ENCODE measurements around the gene POLR2J3.
"Not testable (repeated sequence)": the region's sequence is repeated elsewhere in the genome, so short reads cannot be mapped to it uniquely, and the experiment has no call there.

POLR2J3 gene

GRCh38 chr7:102611675-102612325 is 39.4 kb upstream of the POLR2J3 start:
- H3K9me2 ChIP-seq (replicated peaks; ENCODE audit: control insufficient read depth, low read length); H3F3A ChIP-seq (ENCODE audit: control insufficient read depth, insufficient read depth); H3K4me3 ChIP-seq (ENCODE audit: low read length); H3K79me2 ChIP-seq (ENCODE audit: control insufficient read depth, low read length); H3K36me3 ChIP-seq (ENCODE audit: control insufficient read depth, low read length); H3K27ac ChIP-seq (ENCODE audit: low read depth, low read length); H3K4me2 ChIP-seq (ENCODE audit: low read length); H3K9me3 ChIP-seq (ENCODE audit: control insufficient read depth, insufficient read depth, low read length); H3K27me3 ChIP-seq (ENCODE audit: control insufficient read depth, low read length); H4K20me1 ChIP-seq (ENCODE audit: control insufficient read depth, insufficient read depth, low read depth, low read length): not testable (repeated sequence)
- H3K4me1 ChIP-seq (ENCODE audit: control insufficient read depth, low read length): peaks cover 11% of the 10 kb centered on the region

- H3K27ac ChIP-seq (ENCODE audit: low read depth, low read length); H3K9me3 ChIP-seq (ENCODE audit: control insufficient read depth, insufficient read depth, low read length); H3K79me2 ChIP-seq (ENCODE audit: control insufficient read depth, low read length); H4K20me1 ChIP-seq (ENCODE audit: control insufficient read depth, insufficient read depth, low read depth, low read length); H3F3A ChIP-seq (ENCODE audit: control insufficient read depth, insufficient read depth); H3K4me2 ChIP-seq (ENCODE audit: low read length); H3K4me3 ChIP-seq (ENCODE audit: low read length); H3K9me2 ChIP-seq (replicated peaks; ENCODE audit: control insufficient read depth, low read length); H3K36me3 ChIP-seq (ENCODE audit: control insufficient read depth, low read length); H3K27me3 ChIP-seq (ENCODE audit: control insufficient read depth, low read length): not testable (repeated sequence)
- peaks cover 11% of the 10 kb centered on the region for H3K4me1 ChIP-seq (ENCODE audit: control insufficient read depth, low read length)
Observed at GRCh38 chr7:102611013-102611674, 38.8 kb upstream of the POLR2J3 start.

DNA sequence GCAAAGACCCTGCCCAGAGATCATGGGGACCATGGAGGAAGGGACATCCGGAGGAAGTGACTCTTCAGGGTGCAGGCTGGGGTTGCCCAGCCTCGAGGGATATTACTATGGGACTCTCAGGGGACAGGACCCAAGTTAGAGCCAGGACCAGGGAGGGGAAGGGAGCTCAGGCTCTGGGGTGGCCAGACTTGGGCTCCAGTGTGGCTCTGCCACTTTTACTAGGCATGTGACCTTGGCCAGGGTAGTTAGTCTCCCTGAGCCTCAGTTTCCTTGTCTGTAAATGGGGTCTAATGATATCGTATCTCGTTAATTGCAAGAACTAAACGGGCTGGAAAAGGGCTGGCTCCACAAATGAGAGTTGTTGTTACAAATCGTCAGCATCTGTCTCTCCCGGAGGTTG is 38.1 kb upstream of the POLR2J3 start:
- peaks cover 11% of the 10 kb centered on the region for H3K4me1 ChIP-seq (ENCODE audit: control insufficient read depth, low read length)
- not testable (repeated sequence) for H3K9me2 ChIP-seq (replicated peaks; ENCODE audit: control insufficient read depth, low read length); H4K20me1 ChIP-seq (ENCODE audit: control insufficient read depth, insufficient read depth, low read depth, low read length); H3K27ac ChIP-seq (ENCODE audit: low read depth, low read length); H3K4me2 ChIP-seq (ENCODE audit: low read length); H3K4me3 ChIP-seq (ENCODE audit: low read length); H3F3A ChIP-seq (ENCODE audit: control insufficient read depth, insufficient read depth); H3K36me3 ChIP-seq (ENCODE audit: control insufficient read depth, low read length); H3K27me3 ChIP-seq (ENCODE audit: control insufficient read depth, low read length); H3K79me2 ChIP-seq (ENCODE audit: control insufficient read depth, low read length); H3K9me3 ChIP-seq (ENCODE audit: control insufficient read depth, insufficient read depth, low read length)

DNA sequence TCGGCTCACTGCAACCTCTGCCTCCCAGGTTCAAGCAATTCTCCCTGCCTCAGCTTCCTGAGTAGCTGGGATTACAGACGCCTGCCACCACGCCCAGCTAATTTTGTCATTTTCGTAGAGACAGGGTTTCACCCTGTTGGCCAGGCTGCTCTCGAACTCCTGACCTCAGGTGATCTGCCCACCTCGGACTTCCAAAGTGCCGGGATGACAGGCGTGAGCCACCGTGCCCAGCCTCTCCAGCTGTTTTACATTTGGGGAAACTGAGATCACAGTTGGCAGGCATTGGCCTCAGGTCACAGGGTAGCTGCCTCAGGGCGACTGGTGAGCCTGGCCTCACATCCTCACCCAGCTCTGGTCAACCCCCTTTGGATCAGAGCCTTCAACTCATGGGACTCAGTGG is 37.4 kb upstream of the POLR2J3 start:
- H3K4me2 ChIP-seq (ENCODE audit: low read length); H3K4me3 ChIP-seq (ENCODE audit: low read length); H3K36me3 ChIP-seq (ENCODE audit: control insufficient read depth, low read length); H3K27me3 ChIP-seq (ENCODE audit: control insufficient read depth, low read length); H4K20me1 ChIP-seq (ENCODE audit: control insufficient read depth, insufficient read depth, low read depth, low read length); H3K9me3 ChIP-seq (ENCODE audit: control insufficient read depth, insufficient read depth, low read length); H3K79me2 ChIP-seq (ENCODE audit: control insufficient read depth, low read length); H3K27ac ChIP-seq (ENCODE audit: low read depth, low read length); H3F3A ChIP-seq (ENCODE audit: control insufficient read depth, insufficient read depth); H3K9me2 ChIP-seq (replicated peaks; ENCODE audit: control insufficient read depth, low read length): not testable (repeated sequence)
- peaks cover 11% of the 10 kb centered on the region for H3K4me1 ChIP-seq (ENCODE audit: control insufficient read depth, low read length)

GRCh38 chr7:102606848-102607247 is 34.5 kb upstream of the POLR2J3 start:
- not testable (repeated sequence) for H3K4me2 ChIP-seq (ENCODE audit: low read length); H4K20me1 ChIP-seq (ENCODE audit: control insufficient read depth, insufficient read depth, low read depth, low read length); H3K9me2 ChIP-seq (replicated peaks; ENCODE audit: control insufficient read depth, low read length); H3F3A ChIP-seq (ENCODE audit: control insufficient read depth, insufficient read depth); H3K4me3 ChIP-seq (ENCODE audit: low read length); H3K36me3 ChIP-seq (ENCODE audit: control insufficient read depth, low read length); H3K4me1 ChIP-seq (ENCODE audit: control insufficient read depth, low read length); H3K79me2 ChIP-seq (ENCODE audit: control insufficient read depth, low read length); H3K9me3 ChIP-seq (ENCODE audit: control insufficient read depth, insufficient read depth, low read length); H3K27ac ChIP-seq (ENCODE audit: low read depth, low read length); H3K27me3 ChIP-seq (ENCODE audit: control insufficient read depth, low read length)

DNA sequence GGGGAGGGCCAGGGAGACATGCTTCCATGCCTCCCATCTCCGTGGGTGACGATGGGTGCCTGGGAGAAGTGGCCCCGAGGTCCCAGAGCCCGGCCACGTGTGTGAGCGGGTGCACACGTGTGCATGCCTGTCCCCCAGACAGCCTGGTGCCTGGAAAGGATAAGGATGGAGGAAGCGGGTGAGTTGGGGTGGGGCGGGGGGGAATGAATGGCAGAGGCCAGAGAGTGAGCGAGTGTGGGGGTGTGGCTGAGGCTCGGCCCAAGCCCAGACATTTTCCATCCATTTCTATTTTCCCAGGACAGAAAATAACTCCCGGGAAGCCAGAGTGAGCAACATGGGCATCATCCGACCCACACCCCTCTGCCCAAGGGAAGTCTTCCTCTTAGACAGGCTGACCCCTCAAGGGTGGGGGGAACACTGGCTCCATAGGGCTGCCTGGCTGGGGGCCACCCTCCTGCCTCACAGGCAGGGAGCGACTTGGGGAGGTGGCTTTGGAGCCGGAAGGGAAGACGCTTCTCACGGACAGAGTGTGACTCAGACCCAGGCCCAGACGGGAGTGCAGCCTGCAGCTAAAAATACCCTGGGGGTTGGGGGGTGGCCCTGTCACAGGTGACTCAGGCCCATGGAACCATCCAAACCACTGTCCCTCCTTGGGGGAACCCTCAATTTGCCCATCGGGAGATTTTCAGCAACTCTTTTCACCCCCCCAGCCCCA is 32.2 kb upstream of the POLR2J3 start:
- not testable (repeated sequence) for H3K27ac ChIP-seq (ENCODE audit: low read depth, low read length); H3F3A ChIP-seq (ENCODE audit: control insufficient read depth, insufficient read depth); H3K9me3 ChIP-seq (ENCODE audit: control insufficient read depth, insufficient read depth, low read length); H3K4me1 ChIP-seq (ENCODE audit: control insufficient read depth, low read length); H4K20me1 ChIP-seq (ENCODE audit: control insufficient read depth, insufficient read depth, low read depth, low read length); H3K79me2 ChIP-seq (ENCODE audit: control insufficient read depth, low read length); H3K4me2 ChIP-seq (ENCODE audit: low read length); H3K9me2 ChIP-seq (replicated peaks; ENCODE audit: control insufficient read depth, low read length); H3K36me3 ChIP-seq (ENCODE audit: control insufficient read depth, low read length); H3K27me3 ChIP-seq (ENCODE audit: control insufficient read depth, low read length); H3K4me3 ChIP-seq (ENCODE audit: low read length)

GRCh38 chr7:102602317-102602716 is 29.9 kb upstream of the POLR2J3 start:
- H3K9me3 ChIP-seq (ENCODE audit: control insufficient read depth, insufficient read depth, low read length): not testable (repeated sequence)

GRCh38 chr7:102599699-102600098 is 27.3 kb upstream of the POLR2J3 start:
- not testable (repeated sequence) for H3K27ac ChIP-seq (ENCODE audit: low read depth, low read length); H3K4me1 ChIP-seq (ENCODE audit: control insufficient read depth, low read length); H3F3A ChIP-seq (ENCODE audit: control insufficient read depth, insufficient read depth); H3K27me3 ChIP-seq (ENCODE audit: control insufficient read depth, low read length); H3K4me2 ChIP-seq (ENCODE audit: low read length); H3K36me3 ChIP-seq (ENCODE audit: control insufficient read depth, low read length); H3K4me3 ChIP-seq (ENCODE audit: low read length); H3K9me2 ChIP-seq (replicated peaks; ENCODE audit: control insufficient read depth, low read length); H3K9me3 ChIP-seq (ENCODE audit: control insufficient read depth, insufficient read depth, low read length); H4K20me1 ChIP-seq (ENCODE audit: control insufficient read depth, insufficient read depth, low read depth, low read length); H3K79me2 ChIP-seq (ENCODE audit: control insufficient read depth, low read length)

More at GRCh38 chr7:102602317-102602716, 29.9 kb upstream of the POLR2J3 start:
- not testable (repeated sequence) for H3K4me3 ChIP-seq (ENCODE audit: low read length); H3K27ac ChIP-seq (ENCODE audit: low read depth, low read length); H3K4me1 ChIP-seq (ENCODE audit: control insufficient read depth, low read length); H4K20me1 ChIP-seq (ENCODE audit: control insufficient read depth, insufficient read depth, low read depth, low read length); H3K27me3 ChIP-seq (ENCODE audit: control insufficient read depth, low read length); H3K4me2 ChIP-seq (ENCODE audit: low read length); H3K36me3 ChIP-seq (ENCODE audit: control insufficient read depth, low read length); H3K9me2 ChIP-seq (replicated peaks; ENCODE audit: control insufficient read depth, low read length); H3K79me2 ChIP-seq (ENCODE audit: control insufficient read depth, low read length); H3F3A ChIP-seq (ENCODE audit: control insufficient read depth, insufficient read depth)
